ENCODE measurements around the gene SLCO3A1.

SLCO3A1 gene

GRCh38 chr15:91909111-91909510 is 55.6 kb downstream of the SLCO3A1 start:
- DNase-seq (ENCODE audit: low read depth in 1 of 2, low spot score in 1 of 2): no peak

DNA sequence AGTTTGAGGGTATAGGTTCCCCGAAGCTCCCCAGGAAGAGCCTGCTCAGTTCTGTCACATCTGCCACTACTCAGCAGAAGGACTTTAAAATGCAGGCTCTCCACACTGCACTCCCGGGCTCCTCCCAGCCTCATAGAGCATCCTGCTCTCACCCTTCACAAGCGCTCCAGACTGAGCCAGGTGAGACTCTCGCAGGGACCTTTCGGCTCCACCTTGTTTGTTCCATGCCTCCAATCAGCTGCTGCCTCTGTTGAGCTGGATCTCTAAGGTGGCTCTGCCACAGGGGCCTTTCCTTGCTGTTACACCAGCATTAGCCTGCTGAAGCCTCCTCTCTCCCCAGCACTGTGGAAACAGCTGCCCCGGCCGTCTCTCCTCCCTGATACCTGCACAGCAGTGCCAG is 56.1 kb downstream of the SLCO3A1 start:
- no peak for DNase-seq (ENCODE audit: low read depth in 1 of 2, low spot score in 1 of 2)

DNA sequence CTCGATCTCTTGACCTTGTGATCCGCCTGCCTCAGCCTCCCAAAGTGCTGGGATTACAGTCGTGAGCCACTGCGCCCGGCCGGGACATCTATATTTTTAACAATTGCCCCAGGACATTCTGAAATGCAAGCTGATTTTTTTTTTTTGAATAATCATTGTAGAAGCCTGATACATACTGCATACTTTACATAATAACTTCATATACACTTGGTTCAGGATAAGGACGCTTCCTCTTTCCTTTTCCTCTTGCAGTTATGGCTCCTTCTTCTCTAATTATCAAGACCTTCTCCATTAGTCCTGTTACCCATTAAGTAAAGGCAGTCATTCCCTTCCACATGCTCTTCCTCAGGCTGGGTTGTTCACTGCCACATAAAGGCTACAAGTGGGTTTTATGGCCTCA is 58.3 kb downstream of the SLCO3A1 start:
- no peak for DNase-seq (ENCODE audit: low read depth in 1 of 2, low spot score in 1 of 2)

DNA sequence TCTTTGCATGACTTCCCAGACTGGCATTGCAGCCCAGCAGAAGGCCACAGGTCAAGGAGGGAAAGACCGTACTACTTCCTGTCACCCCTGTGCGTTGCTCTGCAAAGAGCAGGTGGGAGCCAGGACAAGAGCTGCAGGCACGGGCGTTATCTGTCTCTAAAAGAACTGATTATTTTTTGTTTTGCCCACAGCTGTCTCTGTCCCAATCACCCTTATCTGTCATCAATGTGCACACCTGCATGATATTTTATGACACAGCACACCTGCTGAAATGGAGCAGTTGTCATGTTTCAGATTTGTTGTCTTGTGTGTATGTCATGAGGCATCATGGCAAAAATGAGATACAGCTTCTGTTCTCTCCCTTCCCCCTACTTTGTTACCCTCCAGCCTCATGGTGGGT is 58.8 kb downstream of the SLCO3A1 start:
- no peak for DNase-seq (ENCODE audit: low read depth in 1 of 2, low spot score in 1 of 2)

DNA sequence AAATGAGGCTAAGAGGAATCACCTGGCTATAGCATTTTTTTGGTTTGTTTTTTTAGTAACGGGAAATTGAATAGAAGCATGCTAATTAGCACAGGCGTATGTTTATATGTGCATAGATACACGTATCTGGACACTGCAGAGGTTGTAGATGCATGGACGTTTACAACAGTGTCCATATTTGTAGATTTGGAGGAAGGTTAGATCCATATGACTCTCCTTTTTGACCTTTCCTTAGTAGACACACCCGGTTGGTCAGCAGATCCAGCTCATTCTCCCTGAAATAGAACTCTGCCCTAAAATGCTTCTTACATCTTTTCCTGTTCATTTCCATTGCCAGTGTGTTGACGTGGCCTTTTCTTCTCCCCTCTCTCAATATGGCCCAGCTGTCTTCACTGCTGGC is 60.1 kb downstream of the SLCO3A1 start:
- no peak for DNase-seq (ENCODE audit: low read depth in 1 of 2, low spot score in 1 of 2)

- no peak for DNase-seq (ENCODE audit: low read depth in 1 of 2, low spot score in 1 of 2)
These were observed 62.1 kb downstream of the SLCO3A1 start for GRCh38 chr15:91915576-91915975.

DNA sequence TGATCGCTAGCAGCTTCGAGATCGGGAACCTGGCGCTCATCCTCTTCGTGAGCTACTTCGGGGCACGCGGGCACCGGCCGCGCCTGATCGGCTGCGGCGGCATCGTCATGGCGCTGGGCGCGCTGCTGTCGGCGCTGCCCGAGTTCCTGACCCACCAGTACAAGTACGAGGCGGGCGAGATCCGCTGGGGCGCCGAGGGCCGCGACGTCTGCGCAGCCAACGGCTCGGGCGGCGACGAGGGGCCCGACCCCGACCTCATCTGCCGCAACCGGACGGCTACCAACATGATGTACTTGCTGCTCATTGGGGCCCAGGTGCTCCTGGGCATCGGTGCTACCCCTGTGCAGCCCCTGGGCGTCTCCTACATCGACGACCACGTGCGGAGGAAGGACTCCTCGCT is 62.5 kb downstream of the SLCO3A1 start:
- no peak for DNase-seq (ENCODE audit: low read depth in 1 of 2, low spot score in 1 of 2)

GRCh38 chr15:91917686-91918360 is 64.3 kb downstream of the SLCO3A1 start:
- no peak for DNase-seq (ENCODE audit: low read depth in 1 of 2, low spot score in 1 of 2)

DNA sequence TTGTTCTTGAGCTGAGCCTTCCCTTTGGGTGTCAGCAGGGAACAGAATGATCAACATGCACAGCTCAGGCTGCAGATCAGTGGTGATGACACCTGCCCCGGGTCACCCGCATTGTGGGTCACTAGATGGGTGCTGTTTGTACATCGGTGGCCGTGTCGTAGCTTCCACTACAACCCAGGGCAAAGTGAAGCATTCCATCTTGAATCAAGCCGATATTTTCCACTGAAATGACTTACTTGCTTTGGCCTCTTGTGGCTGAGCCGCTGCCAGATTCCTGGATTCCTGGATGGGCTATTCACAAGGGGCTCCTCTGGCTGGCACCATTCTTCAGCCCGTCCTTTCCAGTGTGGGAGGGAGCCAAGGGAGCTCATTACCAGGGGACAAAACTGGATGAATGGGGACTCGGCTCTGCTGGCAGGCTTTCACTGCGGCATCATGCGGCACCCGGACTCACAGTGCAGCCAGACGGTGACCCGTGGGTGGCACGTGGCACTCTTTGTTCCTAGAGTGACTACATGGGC is 65.6 kb downstream of the SLCO3A1 start:
- no peak for DNase-seq (ENCODE audit: low read depth in 1 of 2, low spot score in 1 of 2)

GRCh38 chr15:91921188-91921842 is 67.8 kb downstream of the SLCO3A1 start:
- DNase-seq (ENCODE audit: low read depth in 1 of 2, low spot score in 1 of 2): no peak

DNA sequence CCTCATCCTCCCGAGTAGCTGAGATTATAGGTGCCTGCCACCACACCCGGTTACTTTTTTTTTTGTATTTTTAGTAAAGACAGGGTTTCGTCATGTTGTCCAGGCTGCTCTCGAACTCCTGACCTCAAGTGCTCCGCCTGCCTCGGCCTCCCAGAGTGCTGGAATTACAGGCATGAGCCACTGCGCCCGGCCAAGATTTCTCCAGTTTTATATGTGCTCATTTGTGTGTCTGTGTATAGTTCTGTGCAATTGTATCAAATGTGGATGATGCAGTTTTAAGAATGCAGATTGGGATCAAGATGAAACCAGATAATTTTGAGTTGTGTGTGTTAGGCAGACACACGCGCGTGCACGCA is 68.3 kb downstream of the SLCO3A1 start:
- DNase-seq (ENCODE audit: low read depth in 1 of 2, low spot score in 1 of 2): no peak

- no peak for DNase-seq (ENCODE audit: low read depth in 1 of 2, low spot score in 1 of 2)
These were observed 69.4 kb downstream of the SLCO3A1 start for GRCh38 chr15:91922646-91923547.

- DNase-seq (ENCODE audit: low read depth in 1 of 2, low spot score in 1 of 2): no peak
These were observed 70.7 kb downstream of the SLCO3A1 start for GRCh38 chr15:91924183-91924582.

DNA sequence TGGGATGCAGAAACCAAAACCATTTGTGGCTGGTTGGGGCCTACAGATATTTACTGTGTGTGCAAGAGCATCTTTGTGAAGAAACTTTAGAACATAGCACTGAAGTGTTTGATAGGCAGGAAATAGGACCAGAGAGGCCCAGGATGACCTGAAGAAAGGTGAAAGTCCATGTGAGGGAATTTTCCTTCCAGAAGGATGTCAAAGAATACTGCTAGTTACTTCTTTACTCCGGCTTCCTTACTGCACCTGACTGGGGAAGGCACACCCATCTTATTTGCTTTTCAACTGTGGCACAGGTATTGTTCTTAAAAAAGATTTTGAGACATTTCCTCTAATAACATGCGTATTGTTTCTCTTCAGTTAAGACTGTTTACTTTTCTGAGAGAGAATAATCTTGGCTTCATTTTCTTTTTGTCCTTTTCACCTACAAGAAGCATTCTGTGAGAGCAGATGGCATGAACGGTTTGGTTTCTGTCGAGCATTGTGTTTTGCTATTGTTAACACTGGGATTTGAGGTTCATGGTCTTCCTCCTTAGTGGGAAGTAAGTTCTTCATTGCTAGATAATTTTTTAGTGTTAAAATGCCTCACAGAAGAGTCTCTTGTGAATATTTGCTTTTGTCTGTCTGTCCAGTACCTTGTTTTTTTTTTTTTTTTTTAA is 71.5 kb downstream of the SLCO3A1 start:
- no peak for DNase-seq (ENCODE audit: low read depth in 1 of 2, low spot score in 1 of 2)

DNA sequence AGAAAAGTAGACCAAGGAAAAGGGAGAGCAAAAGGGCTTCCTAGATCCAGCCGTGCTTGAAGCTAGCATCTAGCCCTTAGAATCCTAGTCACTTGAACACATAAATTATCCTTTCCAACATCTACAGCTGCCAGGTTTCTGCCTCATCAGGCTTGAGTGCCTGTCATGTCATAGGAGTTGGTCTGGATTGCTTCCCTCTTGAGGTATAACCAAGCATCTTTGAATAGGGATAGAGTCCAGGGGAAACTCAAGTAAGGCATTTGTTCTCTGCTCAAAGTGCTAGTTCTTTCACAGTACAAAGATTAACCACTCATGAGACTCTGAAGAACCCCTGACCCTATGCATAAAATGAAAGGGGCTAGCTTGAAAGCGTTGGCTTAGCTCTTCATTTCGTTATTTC is 72.3 kb downstream of the SLCO3A1 start:
- DNase-seq (ENCODE audit: low read depth in 1 of 2, low spot score in 1 of 2): no peak

DNA sequence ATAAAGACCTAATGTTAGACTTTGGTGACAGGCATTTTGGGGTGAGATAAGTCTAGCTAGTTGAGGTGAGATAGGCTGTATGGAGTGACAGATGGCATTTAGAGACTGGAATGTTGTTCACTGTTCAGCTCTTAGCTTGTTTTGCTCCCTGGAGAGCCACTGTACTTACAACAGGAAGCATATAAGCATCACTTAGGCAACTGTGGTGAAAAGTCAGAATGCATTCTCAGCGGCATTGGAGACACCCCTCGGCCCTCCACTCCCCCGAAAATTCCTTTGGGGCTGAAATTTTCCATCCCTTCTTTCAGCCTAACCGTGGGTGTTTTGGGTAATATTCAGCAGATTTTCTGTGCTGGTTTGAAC is 73.4 kb downstream of the SLCO3A1 start:
- DNase-seq (ENCODE audit: low read depth in 1 of 2, low spot score in 1 of 2): no peak

- DNase-seq (ENCODE audit: low read depth in 1 of 2, low spot score in 1 of 2): no peak
These were observed 74.1 kb downstream of the SLCO3A1 start for GRCh38 chr15:91927585-91927984.

DNA sequence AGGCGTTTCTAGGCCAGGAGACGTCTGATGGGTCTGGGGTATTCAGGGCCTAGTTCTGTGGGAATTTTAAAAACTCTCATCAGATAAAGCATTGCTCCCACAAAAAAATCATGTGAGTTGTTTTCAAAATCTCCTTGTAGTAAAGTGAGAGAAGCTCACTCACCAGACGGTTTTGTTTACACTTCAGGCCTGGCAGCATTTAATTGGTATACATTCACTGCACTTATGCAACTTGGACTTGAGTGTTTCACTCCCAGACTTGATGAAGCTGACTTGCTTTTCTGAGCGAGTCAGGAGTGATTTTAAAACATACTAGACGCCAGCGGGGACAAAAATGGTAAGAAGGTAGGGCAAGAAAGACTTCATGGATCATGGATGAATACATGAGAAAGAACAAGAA is 75.2 kb downstream of the SLCO3A1 start:
- no peak for DNase-seq (ENCODE audit: low read depth in 1 of 2, low spot score in 1 of 2)

GRCh38 chr15:91929509-91929908 is 76.0 kb downstream of the SLCO3A1 start:
- DNase-seq (ENCODE audit: low read depth in 1 of 2, low spot score in 1 of 2): no peak

DNA sequence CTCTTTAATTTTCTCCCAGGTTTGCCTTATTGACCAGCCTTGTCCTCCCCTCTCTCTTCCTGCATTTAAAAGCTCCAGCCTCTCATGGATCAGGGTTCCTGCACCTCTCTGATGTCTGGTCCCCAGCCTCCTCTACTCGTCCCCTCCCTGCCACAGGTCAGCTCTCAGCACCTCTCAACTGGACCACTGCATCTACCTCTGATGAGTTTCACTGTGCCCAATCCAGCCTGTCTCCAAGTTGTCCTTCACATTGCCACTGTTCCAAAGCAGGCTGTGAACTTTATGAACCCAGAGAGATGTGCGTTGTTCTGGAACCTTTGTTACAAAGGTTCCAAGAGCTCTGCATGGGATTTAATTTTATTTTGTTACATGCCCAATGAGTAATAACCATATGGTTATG is 76.6 kb downstream of the SLCO3A1 start:
- DNase-seq (ENCODE audit: low read depth in 1 of 2, low spot score in 1 of 2): no peak

GRCh38 chr15:91936182-91936775 is 82.8 kb downstream of the SLCO3A1 start:
- DNase-seq (ENCODE audit: low read depth in 1 of 2, low spot score in 1 of 2): no peak

Measured in activated T-helper 1 cell treated with anti-CD3 and anti-CD28 coated beads, Interleukin-2, amount 50 U/mL, for 16 hours (primary cell).